CD14-positive monocyte (primary cell): ENCODE measurements around the gene LIMS2. TPM values are rescaled to one million over a fixed set of nuclear protein-coding genes. Genes with fewer than 3 reads are reported as not detected.

Source experiments
- DNase-seq, 3 donors: peaks; one replicate each; pipeline ENCODE4 v3.0.0-alpha.2; 2011 to 2022
- H2AFZ ChIP-seq: 2 replicates; pipeline ENCODE4 v1.6.0; 2012; ENCODE audit warnings: mild to moderate bottlenecking, low read depth, low read length, inconsistent platforms; ENCODE audit not compliant: insufficient read depth, poor library complexity, severe bottlenecking
- H3K27ac ChIP-seq, 2 donors: 1 replicate in 1 of 2; 2 replicates in 1 of 2; pipeline ENCODE4 v1.5.1; 2012 to 2013; ENCODE audit warnings: low read length in 2 of 2, control low read depth in 1 of 2, inconsistent platforms in 1 of 2, low read depth in 1 of 2, mild to moderate bottlenecking in 1 of 2
- H3K27me3 ChIP-seq, 2 donors: one replicate each; pipeline versions ENCODE4 v1.6.0 to v1.6.1; 2011 to 2013; ENCODE audit warnings: low read length in 2 of 2; ENCODE audit not compliant: control insufficient read depth in 2 of 2, insufficient read depth in 2 of 2
- H3K36me3 ChIP-seq, 2 donors: replicated peaks in 1 of 2; 1 replicate in 1 of 2; 2 replicates in 1 of 2; pipeline versions ENCODE4 v1.5.1 to v1.6.1; 2012 to 2013; ENCODE audit warnings: low read length in 2 of 2, control low read depth in 1 of 2, inconsistent platforms in 1 of 2, mild to moderate bottlenecking in 1 of 2; ENCODE audit not compliant: insufficient read depth in 2 of 2, control insufficient read depth in 1 of 2
- H3K4me1 ChIP-seq, 2 donors: 1 replicate in 1 of 2; 2 replicates in 1 of 2; pipeline versions ENCODE4 v1.5.1 to v1.6.1; 2012 to 2013; ENCODE audit warnings: low read length in 2 of 2, control low read depth in 1 of 2, inconsistent platforms in 1 of 2, mild to moderate bottlenecking in 1 of 2, moderate library complexity in 1 of 2; ENCODE audit not compliant: insufficient read depth in 2 of 2, control insufficient read depth in 1 of 2
- H3K4me2 ChIP-seq: replicated peaks from 2 replicates; pipeline ENCODE3; 2012; ENCODE audit warnings: low read length, moderate library complexity, mild to moderate bottlenecking; ENCODE audit not compliant: poor library complexity, severe bottlenecking; ENCODE audit errors: extremely low read depth
- H3K4me3 ChIP-seq, 3 experiments: fragments of 200-600 bp in 1 of 3; sonication (generic) in 1 of 3; replicated peaks in 1 of 3; 1 replicate in 2 of 3; 2 replicates in 1 of 3; pipeline ENCODE4 v1.5.1; 2011 to 2013; ENCODE audit warnings: low read length in 3 of 3, mild to moderate bottlenecking in 3 of 3, control low read depth in 2 of 3, low read depth in 2 of 3, inconsistent platforms in 1 of 3, moderate library complexity in 1 of 3
- H3K79me2 ChIP-seq: 2 replicates; pipeline ENCODE4 v1.6.0; 2012; ENCODE audit warnings: mild to moderate bottlenecking, control low read depth, inconsistent platforms, low read length, moderate library complexity; ENCODE audit not compliant: insufficient read depth
- H3K9ac ChIP-seq: 2 replicates; pipeline ENCODE4 v1.6.0; 2017; ENCODE audit warnings: low read length, mild to moderate bottlenecking; ENCODE audit not compliant: insufficient read depth, poor library complexity, severe bottlenecking
- H3K9me3 ChIP-seq, 2 donors: replicated peaks in 1 of 2; 1 replicate in 1 of 2; 2 replicates in 1 of 2; pipeline versions ENCODE4 v1.5.1 to v1.6.1; 2012 to 2013; ENCODE audit warnings: low read length in 2 of 2, control low read depth in 1 of 2; ENCODE audit not compliant: control insufficient read depth in 1 of 2, insufficient read depth in 1 of 2
- H4K20me1 ChIP-seq: 2 replicates; pipeline ENCODE4 v1.6.0; 2012; ENCODE audit warnings: mild to moderate bottlenecking, low read length, control low read depth, moderate library complexity; ENCODE audit not compliant: insufficient read depth
- H3K27ac Mint-ChIP-seq, 7 donors: one replicate each; pipeline ENCODE4 v1.8.0; 2020; ENCODE audit warnings: mild to moderate bottlenecking in 7 of 7, mixed read lengths in 7 of 7, moderate library complexity in 6 of 7, inconsistent platforms in 2 of 7
- H3K27me3 Mint-ChIP-seq, 3 donors: one replicate each; pipeline ENCODE4 v1.8.0; 2021 to 2022; ENCODE audit warnings: low read depth in 3 of 3, mild to moderate bottlenecking in 3 of 3, mixed read lengths in 3 of 3, moderate library complexity in 3 of 3, inconsistent platforms in 1 of 3
- H3K36me3 Mint-ChIP-seq, 2 donors: one replicate each; pipeline ENCODE4 v1.8.0; 2020; ENCODE audit warnings: mixed read lengths in 2 of 2, inconsistent platforms in 1 of 2, mild to moderate bottlenecking in 1 of 2
- H3K4me1 Mint-ChIP-seq: one replicate; pipeline ENCODE4 v1.8.0; 2020; ENCODE audit warnings: mild to moderate bottlenecking, mixed read lengths
- H3K4me3 Mint-ChIP-seq, 2 donors: one replicate each; pipeline ENCODE4 v1.8.0; 2020; ENCODE audit warnings: mild to moderate bottlenecking in 2 of 2, mixed read lengths in 2 of 2, moderate library complexity in 1 of 2
- H3K9me3 Mint-ChIP-seq, 7 donors: one replicate each; pipeline ENCODE4 v1.8.0; 2020 to 2022; ENCODE audit warnings: mixed read lengths in 7 of 7, mild to moderate bottlenecking in 6 of 7, moderate library complexity in 6 of 7, inconsistent platforms in 2 of 7
- WGBS: methylation state at CpG from one replicate; pipeline ENCODE4 v1.1.5; 2013; ENCODE audit warnings: missing lambda C conversion rate; ENCODE audit not compliant: insufficient coverage; 5-methylcytosine and 5-hydroxymethylcytosine counted together
- intact Hi-C, 2 donors: fragments of 100-400 bp; cut with micrococcal nuclease; formaldehyde crosslinking; loops; one replicate each; pipeline versions ENCODE4 v1.15.0 to v1.15.1; 2023
- polyA plus RNA-seq, 3 donors: library from polyadenylated mRNA; depleted of rRNA in 1 of 3; unstranded in 2 of 3; stranded (reverse) in 1 of 3; fragments of 300-500 nt in 2 of 3; fragments of >200 nt in 1 of 3; fragmentation: Illumina TruSeq in 2 of 3; gene quantifications; 1 replicate in 2 of 3; 2 replicates in 1 of 3; pipeline ENCODE4 v1.2.3, GENCODE V29; 2012 to 2021
- TF ChIP-seq, protein P1 (sequence below): fragments of 200-600 bp; IDR thresholded peaks from one replicate; pipeline ENCODE4 v1.8.0; 2022; ENCODE audit warnings: antibody characterized with exemption, mild to moderate bottlenecking

Gene LIMS2
- polyA plus RNA-seq, 3 donors, result 0.13 to 1.3 (median 0.23) TPM

DNA sequence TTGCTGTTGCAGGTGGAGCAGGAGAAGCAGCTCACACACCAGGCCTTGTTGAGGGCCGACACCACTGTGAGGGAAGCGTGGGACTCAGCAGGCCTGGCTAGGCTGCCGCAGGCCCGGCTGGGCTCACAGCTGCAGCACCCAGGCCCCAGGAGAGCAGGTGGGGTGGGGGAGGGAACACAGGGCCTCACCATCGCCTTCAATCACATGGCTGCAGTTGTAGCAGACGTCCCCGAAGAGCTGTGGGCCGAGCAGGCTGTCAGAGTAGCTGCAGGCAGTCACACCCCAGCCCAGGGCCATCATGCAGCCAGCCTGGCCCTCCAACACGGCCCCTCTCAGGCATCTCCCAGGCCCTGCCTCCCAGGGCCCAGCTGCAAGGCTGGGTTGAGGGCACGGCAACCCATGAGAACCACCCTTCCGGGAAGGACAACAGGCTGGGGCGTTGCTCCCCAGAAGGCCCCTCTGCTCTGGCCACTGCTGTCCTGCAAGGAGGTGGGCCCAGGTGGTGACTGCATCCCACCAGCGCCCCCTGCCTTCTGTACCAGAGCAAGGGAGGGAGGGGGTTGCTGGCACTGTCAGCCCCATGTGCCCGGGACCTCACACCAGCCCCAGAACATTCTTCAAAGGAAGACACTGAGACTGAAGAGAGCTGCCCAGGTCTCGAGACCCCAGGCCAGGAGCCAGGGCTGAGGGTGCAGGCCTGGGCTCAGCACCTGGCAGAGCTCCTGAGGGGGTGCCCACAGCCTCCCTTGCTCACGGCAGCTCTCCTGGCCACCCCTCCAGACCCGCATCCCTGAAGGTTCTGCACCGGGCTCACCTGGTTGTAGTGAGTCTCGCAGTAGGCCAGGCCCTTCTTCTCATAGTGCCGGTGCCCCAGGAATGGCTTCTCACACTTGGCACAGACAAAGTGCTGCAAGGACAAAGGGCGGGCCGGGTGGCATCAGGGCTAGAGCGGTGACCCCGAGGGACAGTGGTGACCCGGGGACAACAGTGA, 35.0 kb downstream of the LIMS2 start:
- Histone ChIP-seq H3K79me2 (no peaks in the 10 kb centered on the region), H3K4me2 (no peak overlapping the region), H3K36me3 (no peaks in the 10 kb centered on the region), H3K9ac (no peak overlapping the region), H3K9me3 (no peaks in the 10 kb centered on the region), H2AFZ (no peak overlapping the region), H3K27ac (no peak overlapping the region), H3K27me3 (no peaks in the 10 kb centered on the region), H3K4me1 (peaks cover 32 to 52% of the 10 kb centered on the region in 2 donors), H4K20me1 (no peaks in the 10 kb centered on the region), H3K4me3 (no peak overlapping the region)
- 93% methylated on average over 24 of the region's 25 CpGs for WGBS
- no peaks in the 10 kb centered on the region for H3K9me3 Mint-ChIP-seq
- peak overlapping the region in 1 of 7 donors; percentile 35 for H3K27ac Mint-ChIP-seq
- no peak overlapping the region for H3K4me3 Mint-ChIP-seq
- peaks cover 0 to 1% (median 0%) of the 10 kb centered on the region in 3 donors for H3K27me3 Mint-ChIP-seq
- DNase-seq, result no peak
- peaks cover 2 to 8% of the 10 kb centered on the region in 2 donors for H3K36me3 Mint-ChIP-seq
- TF ChIP-seq, protein P1, sequence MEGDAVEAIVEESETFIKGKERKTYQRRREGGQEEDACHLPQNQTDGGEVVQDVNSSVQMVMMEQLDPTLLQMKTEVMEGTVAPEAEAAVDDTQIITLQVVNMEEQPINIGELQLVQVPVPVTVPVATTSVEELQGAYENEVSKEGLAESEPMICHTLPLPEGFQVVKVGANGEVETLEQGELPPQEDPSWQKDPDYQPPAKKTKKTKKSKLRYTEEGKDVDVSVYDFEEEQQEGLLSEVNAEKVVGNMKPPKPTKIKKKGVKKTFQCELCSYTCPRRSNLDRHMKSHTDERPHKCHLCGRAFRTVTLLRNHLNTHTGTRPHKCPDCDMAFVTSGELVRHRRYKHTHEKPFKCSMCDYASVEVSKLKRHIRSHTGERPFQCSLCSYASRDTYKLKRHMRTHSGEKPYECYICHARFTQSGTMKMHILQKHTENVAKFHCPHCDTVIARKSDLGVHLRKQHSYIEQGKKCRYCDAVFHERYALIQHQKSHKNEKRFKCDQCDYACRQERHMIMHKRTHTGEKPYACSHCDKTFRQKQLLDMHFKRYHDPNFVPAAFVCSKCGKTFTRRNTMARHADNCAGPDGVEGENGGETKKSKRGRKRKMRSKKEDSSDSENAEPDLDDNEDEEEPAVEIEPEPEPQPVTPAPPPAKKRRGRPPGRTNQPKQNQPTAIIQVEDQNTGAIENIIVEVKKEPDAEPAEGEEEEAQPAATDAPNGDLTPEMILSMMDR, result no peak
- H3K4me1 Mint-ChIP-seq, result peaks cover 37% of the 10 kb centered on the region
- intact Hi-C loops, result no loop called here

- 86% methylated on average over 9 of the region's 13 CpGs for WGBS
- peaks cover 36 to 63% of the 10 kb centered on the region in 2 donors for H3K4me1 ChIP-seq
- intact Hi-C loops, result no loop called here
- H3K4me2 ChIP-seq, result no peak overlapping the region
- H3K27ac ChIP-seq, result no peak overlapping the region
- H3K4me3 ChIP-seq, result no peak overlapping the region
- H3K36me3 Mint-ChIP-seq, result peaks cover 2 to 10% of the 10 kb centered on the region in 2 donors
- H3K79me2 ChIP-seq, result no peaks in the 10 kb centered on the region
- H3K27me3 Mint-ChIP-seq, result peaks cover 0 to 1% (median 0%) of the 10 kb centered on the region in 3 donors
- H3K27ac Mint-ChIP-seq, result peak overlapping the region in 4 of 7 donors; percentile 15 to 77 (median 34)
- H3K9ac ChIP-seq, result no peak overlapping the region
- TF ChIP-seq, protein P1, result no peak
- H3K27me3 ChIP-seq, result no peaks in the 10 kb centered on the region
- peaks cover 43% of the 10 kb centered on the region for H3K4me1 Mint-ChIP-seq
- H3K36me3 ChIP-seq, result no peaks in the 10 kb centered on the region
- no peak for DNase-seq
- no peaks in the 10 kb centered on the region for H4K20me1 ChIP-seq
- no peak overlapping the region for H3K4me3 Mint-ChIP-seq
- H3K9me3 ChIP-seq, result no peaks in the 10 kb centered on the region
- H2AFZ ChIP-seq, result no peak overlapping the region
- H3K9me3 Mint-ChIP-seq, result no peaks in the 10 kb centered on the region
Measured at GRCh38 chr2:127639111-127639474, 36.2 kb downstream of the LIMS2 start.
